LNCaP clone FGC (cell line): Measurements from ENCODE around the gene TBC1D25.

Experiments
- DNase-seq: peaks from one replicate; pipeline ENCODE4 v3.0.0-alpha.2; 2011; ENCODE audit warnings: low read depth
- H3K4me3 ChIP-seq: 2 replicates; pipeline ENCODE4 v1.5.1; 2011; ENCODE audit warnings: mild to moderate bottlenecking, low read depth, low read length, control low read depth
- TF ChIP-seq, protein P1 (sequence below): IDR thresholded peaks from 2 replicates; pipeline ENCODE4 v1.5.1; 2012; ENCODE audit warnings: mild to moderate bottlenecking; ENCODE audit not compliant: control insufficient read depth, insufficient read depth; ENCODE audit errors: extremely low read depth

Gene TBC1D25

DNA sequence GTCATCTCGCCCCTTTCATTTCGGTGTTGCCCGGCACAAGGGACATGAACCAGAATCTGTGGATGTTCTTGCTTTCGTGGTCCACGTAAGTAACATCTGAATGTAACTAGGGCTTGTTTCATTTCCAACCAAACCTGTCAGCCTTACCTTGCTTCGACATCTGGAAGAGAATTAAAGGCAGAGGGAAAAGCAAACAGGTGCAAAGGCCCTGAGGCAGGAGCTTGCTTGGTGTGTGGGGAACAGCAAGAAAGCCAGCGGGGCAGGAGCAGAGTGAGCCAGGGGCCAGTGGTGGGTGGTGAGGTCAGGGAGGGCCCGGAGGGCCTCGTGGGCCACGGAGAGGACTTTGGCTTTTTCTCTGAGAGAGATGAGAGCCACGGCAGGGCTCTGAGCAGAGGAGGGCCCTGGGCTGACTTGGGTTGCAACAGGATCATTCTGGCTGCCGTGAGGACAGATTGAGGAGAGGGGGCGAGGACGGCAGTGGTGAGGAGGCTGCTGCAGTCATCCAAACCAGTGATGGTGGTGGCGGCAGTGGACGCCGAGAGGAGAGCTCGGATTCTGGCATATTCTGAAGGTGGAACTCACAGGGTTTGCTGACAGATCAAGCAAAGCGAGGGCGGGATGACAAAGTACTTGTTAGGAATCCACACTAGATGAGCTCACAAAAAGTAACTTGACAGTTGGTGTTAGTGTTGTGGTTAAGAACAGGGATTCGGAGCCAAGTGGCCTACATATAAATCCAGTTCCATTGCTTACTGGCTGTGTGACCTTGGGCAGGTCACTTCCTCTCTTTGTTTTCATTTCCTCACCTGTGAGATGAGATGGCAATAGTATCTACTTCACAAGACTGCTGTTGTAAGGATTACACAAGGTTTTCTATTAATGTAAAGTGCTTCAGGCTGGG, 50.9 kb downstream of the TBC1D25 start:
- H3K4me3 ChIP-seq = no peak overlapping the region
- no peak for DNase-seq
- TF ChIP-seq, protein P1, sequence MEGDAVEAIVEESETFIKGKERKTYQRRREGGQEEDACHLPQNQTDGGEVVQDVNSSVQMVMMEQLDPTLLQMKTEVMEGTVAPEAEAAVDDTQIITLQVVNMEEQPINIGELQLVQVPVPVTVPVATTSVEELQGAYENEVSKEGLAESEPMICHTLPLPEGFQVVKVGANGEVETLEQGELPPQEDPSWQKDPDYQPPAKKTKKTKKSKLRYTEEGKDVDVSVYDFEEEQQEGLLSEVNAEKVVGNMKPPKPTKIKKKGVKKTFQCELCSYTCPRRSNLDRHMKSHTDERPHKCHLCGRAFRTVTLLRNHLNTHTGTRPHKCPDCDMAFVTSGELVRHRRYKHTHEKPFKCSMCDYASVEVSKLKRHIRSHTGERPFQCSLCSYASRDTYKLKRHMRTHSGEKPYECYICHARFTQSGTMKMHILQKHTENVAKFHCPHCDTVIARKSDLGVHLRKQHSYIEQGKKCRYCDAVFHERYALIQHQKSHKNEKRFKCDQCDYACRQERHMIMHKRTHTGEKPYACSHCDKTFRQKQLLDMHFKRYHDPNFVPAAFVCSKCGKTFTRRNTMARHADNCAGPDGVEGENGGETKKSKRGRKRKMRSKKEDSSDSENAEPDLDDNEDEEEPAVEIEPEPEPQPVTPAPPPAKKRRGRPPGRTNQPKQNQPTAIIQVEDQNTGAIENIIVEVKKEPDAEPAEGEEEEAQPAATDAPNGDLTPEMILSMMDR = no peak

DNA sequence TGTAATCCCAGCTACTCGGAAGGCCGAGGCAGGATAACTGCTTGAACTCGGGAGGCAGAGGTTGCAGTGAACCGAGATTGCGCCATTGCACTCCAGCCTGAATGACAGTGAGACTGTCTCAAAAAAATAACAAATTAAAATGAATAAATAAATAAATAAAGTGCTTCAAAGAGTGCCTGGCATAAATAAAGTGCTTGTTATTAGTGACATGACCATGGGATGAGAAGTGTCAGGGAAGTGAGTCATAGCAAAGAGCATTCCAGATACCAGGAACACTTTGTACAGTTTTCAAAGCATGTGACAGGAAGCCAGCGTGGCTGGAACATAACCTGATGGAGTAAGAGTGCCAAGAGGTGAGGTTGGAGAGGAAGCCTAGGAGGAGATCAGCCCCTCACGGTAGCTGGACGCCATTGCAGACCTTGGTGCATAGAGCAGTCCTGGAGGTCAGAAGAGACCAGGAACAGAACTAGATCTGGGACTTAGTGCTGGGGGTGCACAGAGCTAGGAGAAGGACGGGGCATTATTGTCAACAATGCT, 51.8 kb downstream of the TBC1D25 start:
- no peak for DNase-seq
- TF ChIP-seq, protein P1 = no peak
- H3K4me3 ChIP-seq = no peak overlapping the region

DNA sequence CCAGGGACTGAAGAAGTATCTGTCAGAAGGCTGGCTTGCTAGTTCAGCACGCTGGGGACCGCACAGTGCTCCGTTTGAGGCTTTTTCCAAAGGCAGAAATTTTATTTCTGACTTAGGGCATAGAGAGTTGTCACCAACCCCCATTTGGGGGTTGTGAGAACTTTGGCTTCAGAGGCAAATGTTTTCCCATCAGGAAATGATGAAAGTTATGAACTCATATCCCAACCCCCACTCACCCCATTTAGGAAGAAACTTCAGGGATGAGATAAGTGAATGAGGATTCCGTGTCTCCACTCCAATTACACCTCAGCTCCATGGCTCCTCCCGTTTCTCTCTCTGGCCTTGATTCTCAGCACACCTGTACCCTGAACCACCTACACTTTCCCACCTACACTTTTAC, 53.5 kb downstream of the TBC1D25 start:
- no peak for DNase-seq
- no peak overlapping the region for H3K4me3 ChIP-seq
- TF ChIP-seq, protein P1 = no peak

DNA sequence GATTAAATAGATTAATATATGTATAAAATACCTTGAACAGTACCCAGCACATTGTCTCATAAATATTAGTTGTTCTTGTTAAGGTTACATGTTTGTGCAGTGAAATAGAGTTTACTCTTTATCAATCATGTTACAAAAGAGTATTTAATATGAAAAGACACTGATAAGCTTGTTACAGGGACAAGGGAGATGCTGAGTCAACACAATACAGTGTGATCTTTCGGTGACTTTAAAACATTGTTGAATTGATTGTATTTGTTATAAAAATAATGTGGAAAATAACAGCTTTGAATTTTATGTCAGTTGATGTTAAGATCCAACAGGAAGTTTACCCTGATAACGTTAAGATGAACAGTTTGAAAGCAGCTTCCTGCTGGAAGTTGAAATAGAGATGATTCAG, 56.4 kb downstream of the TBC1D25 start:
- no peak overlapping the region for H3K4me3 ChIP-seq
- TF ChIP-seq, protein P1 = no peak
- no peak for DNase-seq

GRCh38 chrX:48597353-48598264, 58.1 kb downstream of the TBC1D25 start, which contains the start of gene WDR13:
WDR13 (plus strand) TSS chrX:48597492; CDS start chrX:48597997, 505 bp downstream.
- DNase-seq = peak; percentile 94
- TF ChIP-seq, protein P1 = no peak
- H3K4me3 ChIP-seq = peak within 1 kb of the TSS; percentile 79

DNA sequence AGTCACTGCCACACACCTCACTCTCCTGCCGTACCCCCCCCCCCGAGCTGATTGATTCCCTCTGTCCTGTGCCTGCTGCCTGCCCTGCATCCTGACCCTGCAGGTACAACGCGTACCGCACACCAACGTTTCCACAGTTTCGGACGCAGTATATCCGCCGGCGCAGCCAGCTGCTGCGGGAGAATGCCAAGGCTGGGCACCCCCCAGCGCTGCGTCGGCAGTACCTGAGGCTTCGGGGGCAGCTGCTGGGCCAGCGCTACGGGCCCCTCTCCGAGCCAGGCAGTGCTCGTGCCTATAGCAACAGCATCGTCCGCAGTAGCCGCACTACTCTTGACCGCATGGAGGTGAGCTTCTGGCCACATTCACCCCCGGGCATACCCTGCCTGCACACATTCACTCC, 59.1 kb downstream of the TBC1D25 start:
- no peak for DNase-seq
- TF ChIP-seq, protein P1 = no peak
- peak overlapping the region; percentile 79 for H3K4me3 ChIP-seq
